Measurements from ENCODE around the gene PTPN2. TPM values are rescaled to one million over a fixed set of nuclear protein-coding genes. Genes with fewer than 3 reads are reported as not detected.

Gene PTPN2
- total RNA-seq, 2 donors from 2014 or later, result 22.7 to 34.2 TPM

- H3K36me3 ChIP-seq (replicated peaks in 1 of 2; ENCODE audit: insufficient read depth in 1 of 2, low read depth in 2 of 2), result no peaks in the 10 kb centered on the region
- H3K27me3 ChIP-seq, result no peaks in the 10 kb centered on the region
- no peaks in the 10 kb centered on the region for H3K4me1 ChIP-seq
- 79 to 80% methylated on average over 6 of the region's 6 CpGs for WGBS, 2 donors
- H3K9me3 ChIP-seq, result no peaks in the 10 kb centered on the region
- no peak overlapping the region for H3K27ac ChIP-seq
- no peak overlapping the region for H3K4me3 ChIP-seq
- intact Hi-C loops (cut with DNase I), result no loop called here
- TF ChIP-seq POLR2A (IDR thresholded peaks at IDR 0.05), result no peak
- TF ChIP-seq, protein P1, sequence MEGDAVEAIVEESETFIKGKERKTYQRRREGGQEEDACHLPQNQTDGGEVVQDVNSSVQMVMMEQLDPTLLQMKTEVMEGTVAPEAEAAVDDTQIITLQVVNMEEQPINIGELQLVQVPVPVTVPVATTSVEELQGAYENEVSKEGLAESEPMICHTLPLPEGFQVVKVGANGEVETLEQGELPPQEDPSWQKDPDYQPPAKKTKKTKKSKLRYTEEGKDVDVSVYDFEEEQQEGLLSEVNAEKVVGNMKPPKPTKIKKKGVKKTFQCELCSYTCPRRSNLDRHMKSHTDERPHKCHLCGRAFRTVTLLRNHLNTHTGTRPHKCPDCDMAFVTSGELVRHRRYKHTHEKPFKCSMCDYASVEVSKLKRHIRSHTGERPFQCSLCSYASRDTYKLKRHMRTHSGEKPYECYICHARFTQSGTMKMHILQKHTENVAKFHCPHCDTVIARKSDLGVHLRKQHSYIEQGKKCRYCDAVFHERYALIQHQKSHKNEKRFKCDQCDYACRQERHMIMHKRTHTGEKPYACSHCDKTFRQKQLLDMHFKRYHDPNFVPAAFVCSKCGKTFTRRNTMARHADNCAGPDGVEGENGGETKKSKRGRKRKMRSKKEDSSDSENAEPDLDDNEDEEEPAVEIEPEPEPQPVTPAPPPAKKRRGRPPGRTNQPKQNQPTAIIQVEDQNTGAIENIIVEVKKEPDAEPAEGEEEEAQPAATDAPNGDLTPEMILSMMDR (IDR thresholded peaks at IDR 0.05), result no peak
- no peak for DNase-seq
- no peak for ATAC-seq
These were observed 129.5 kb downstream of the PTPN2 start for GRCh38 chr18:12754511-12754910.

GRCh38 chr18:12751891-12752290 lies 132.1 kb downstream of the PTPN2 start:
- 76 to 81% methylated on average over 4 of the region's 4 CpGs for WGBS, 2 donors
- no peaks in the 10 kb centered on the region for H3K4me1 ChIP-seq
- H3K36me3 ChIP-seq (replicated peaks in 1 of 2; ENCODE audit: insufficient read depth in 1 of 2, low read depth in 2 of 2), result no peaks in the 10 kb centered on the region
- DNase-seq (no peak), ATAC-seq (no peak)
- no peak overlapping the region for H3K27ac ChIP-seq
- TF ChIP-seq, protein P1 (IDR thresholded peaks at IDR 0.05), result no peak
- TF ChIP-seq POLR2A (IDR thresholded peaks at IDR 0.05), result no peak
- intact Hi-C loops (cut with DNase I), result no loop called here
- no peaks in the 10 kb centered on the region for H3K27me3 ChIP-seq
- H3K9me3 ChIP-seq, result no peaks in the 10 kb centered on the region
- H3K4me3 ChIP-seq, result no peak overlapping the region

GRCh38 chr18:12751503-12751884 lies 132.5 kb downstream of the PTPN2 start:
- ATAC-seq (no peak), DNase-seq (no peak)
- H3K36me3 ChIP-seq (replicated peaks in 1 of 2; ENCODE audit: insufficient read depth in 1 of 2, low read depth in 2 of 2), result no peaks in the 10 kb centered on the region
- 57 to 65% methylated on average over 2 to 5 of the region's 5 CpGs for WGBS, 2 donors
- TF ChIP-seq POLR2A (IDR thresholded peaks at IDR 0.05), result no peak
- TF ChIP-seq, protein P1 (IDR thresholded peaks at IDR 0.05), result no peak
- H3K27ac ChIP-seq, result no peak overlapping the region
- intact Hi-C loops (cut with DNase I), result no loop called here
- no peaks in the 10 kb centered on the region for H3K4me1 ChIP-seq
- no peaks in the 10 kb centered on the region for H3K27me3 ChIP-seq
- H3K9me3 ChIP-seq, result no peaks in the 10 kb centered on the region
- no peak overlapping the region for H3K4me3 ChIP-seq

- H3K36me3 ChIP-seq (replicated peaks in 1 of 2; ENCODE audit: insufficient read depth in 1 of 2, low read depth in 2 of 2), result no peaks in the 10 kb centered on the region
- ATAC-seq (no peak), DNase-seq (no peak)
- no peaks in the 10 kb centered on the region for H3K9me3 ChIP-seq
- 77 to 80% methylated on average over 16 to 18 of the region's 18 CpGs for WGBS, 2 donors
- no peaks in the 10 kb centered on the region for H3K4me1 ChIP-seq
- intact Hi-C loops (cut with DNase I), result no loop called here
- H3K27me3 ChIP-seq, result no peaks in the 10 kb centered on the region
- no peak overlapping the region for H3K27ac ChIP-seq
- no peak overlapping the region for H3K4me3 ChIP-seq
- TF ChIP-seq POLR2A (IDR thresholded peaks at IDR 0.05), result no peak
- TF ChIP-seq, protein P1 (IDR thresholded peaks at IDR 0.05), result no peak
These were observed 133.1 kb downstream of the PTPN2 start for GRCh38 chr18:12750715-12751502.
